ENCODE measurements around the gene SLC4A9.
A peak's percentile ranks its signal among the peaks of the same experiment; 100 is the strongest.

Gene SLC4A9

GRCh38 chr5:140362311-140362710 lies 2.3 kb downstream of the SLC4A9 start:
- DNase-seq (ENCODE audit: low read depth in 2 of 2) = no peak

- DNase-seq (ENCODE audit: low read depth in 2 of 2) = peak; percentile 79 to 80
Observed at GRCh38 chr5:140362875-140363630, 3.1 kb downstream of the SLC4A9 start.

- DNase-seq (ENCODE audit: low read depth in 2 of 2) = no peak
Observed at GRCh38 chr5:140363631-140364471, 3.9 kb downstream of the SLC4A9 start.

- no peak for DNase-seq (ENCODE audit: low read depth in 2 of 2)
Observed at GRCh38 chr5:140364472-140364765, 4.4 kb downstream of the SLC4A9 start.

GRCh38 chr5:140365282-140365681 lies 5.3 kb downstream of the SLC4A9 start:
- DNase-seq (ENCODE audit: low read depth in 2 of 2) = no peak

- no peak for DNase-seq (ENCODE audit: low read depth in 2 of 2)
Observed at GRCh38 chr5:140365941-140366340, 5.9 kb downstream of the SLC4A9 start.

- no peak for DNase-seq (ENCODE audit: low read depth in 2 of 2)
Observed at GRCh38 chr5:140366589-140367255, 6.7 kb downstream of the SLC4A9 start.

GRCh38 chr5:140367256-140368013 lies 7.4 kb downstream of the SLC4A9 start:
- DNase-seq (ENCODE audit: low read depth in 2 of 2) = no peak

GRCh38 chr5:140371356-140372151 lies 11.6 kb downstream of the SLC4A9 start:
- DNase-seq (ENCODE audit: low read depth in 2 of 2) = no peak

- peak in 1 of 2 donors; percentile 16 for DNase-seq (ENCODE audit: low read depth in 2 of 2)
Observed at GRCh38 chr5:140372971-140373487, 13.0 kb downstream of the SLC4A9 start.

- DNase-seq (ENCODE audit: low read depth in 2 of 2) = no peak
Observed at GRCh38 chr5:140381351-140381750, 21.4 kb downstream of the SLC4A9 start.

- DNase-seq (ENCODE audit: low read depth in 2 of 2) = no peak
Observed at GRCh38 chr5:140381972-140382371, 22.0 kb downstream of the SLC4A9 start.

GRCh38 chr5:140382866-140383265 lies 22.9 kb downstream of the SLC4A9 start:
- DNase-seq (ENCODE audit: low read depth in 2 of 2) = no peak

- DNase-seq (ENCODE audit: low read depth in 2 of 2) = no peak
Observed at GRCh38 chr5:140383300-140383699, 23.3 kb downstream of the SLC4A9 start.

GRCh38 chr5:140388052-140388451 lies 28.1 kb downstream of the SLC4A9 start:
- no peak for DNase-seq (ENCODE audit: low read depth in 2 of 2)

GRCh38 chr5:140391312-140391711 lies 31.3 kb downstream of the SLC4A9 start:
- DNase-seq (ENCODE audit: low read depth in 2 of 2) = no peak

- DNase-seq (ENCODE audit: low read depth in 2 of 2) = no peak
Observed at GRCh38 chr5:140391732-140392131, 31.7 kb downstream of the SLC4A9 start.

- DNase-seq (ENCODE audit: low read depth in 2 of 2) = no peak
Observed at GRCh38 chr5:140393738-140394137, 33.7 kb downstream of the SLC4A9 start.

- no peak for DNase-seq (ENCODE audit: low read depth in 2 of 2)
Observed at GRCh38 chr5:140398379-140398811, 38.4 kb downstream of the SLC4A9 start.

GRCh38 chr5:140399979-140400729 lies 40.2 kb downstream of the SLC4A9 start:
- peak in 1 of 2 donors; percentile 15 for DNase-seq (ENCODE audit: low read depth in 2 of 2)

Measured in stimulated activated CD4-positive, alpha-beta T cell treated with anti-CD3 and anti-CD28 coated beads, Interleukin-1b, Interleukin-23, amount 100 ng/mL, for 4 hours (primary cell).